ENCODE results near the gene UBASH3A. TPM values are rescaled to one million over a fixed set of nuclear protein-coding genes. Genes with fewer than 3 reads are reported as not detected.

Gene UBASH3A
- total RNA-seq, 1 donor from 2014 or later, result not detected

GRCh38 chr21:42373908-42374455 lies 29.7 kb upstream of the UBASH3A start:
- no peak overlapping the region for H3K27ac Mint-ChIP-seq
- Histone ChIP-seq H3K9ac (no peak overlapping the region), H4K20me1 (ENCODE audit: low read depth) (no peaks in the 10 kb centered on the region), H3K4me1 (peaks cover 10% of the 10 kb centered on the region), H2AFZ (replicated peaks) (no peak overlapping the region), H3K4me3 (no peak overlapping the region), H3F3A (ENCODE audit: low read depth) (no peaks in the 10 kb centered on the region), H3K79me2 (ENCODE audit: low read depth) (no peaks in the 10 kb centered on the region), H3K27me3 (no peaks in the 10 kb centered on the region), H3K9me3 (ENCODE audit: low read depth) (no peaks in the 10 kb centered on the region), H3K36me3 (no peaks in the 10 kb centered on the region), H3K4me2 (no peak overlapping the region), H3K27ac (no peak overlapping the region)
- H3K27me3 Mint-ChIP-seq (ENCODE audit: insufficient read depth, low read depth), result peaks cover 12% of the 10 kb centered on the region
- peaks cover 5% of the 10 kb centered on the region for H3K9me3 Mint-ChIP-seq
- H3K4me1 Mint-ChIP-seq, result peaks cover 14% of the 10 kb centered on the region
- H3K36me3 Mint-ChIP-seq, result no peaks in the 10 kb centered on the region
- no peak for DNase-seq (ENCODE audit: low spot score)
- no peak for TF ChIP-seq EZH2phosphoT487 (IDR thresholded peaks at IDR 0.05)
- no peak for TF ChIP-seq CTCF (IDR thresholded peaks at IDR 0.05)
- no peak for TF ChIP-seq EZH2 (IDR thresholded peaks at IDR 0.05)
- no peak overlapping the region for H3K4me3 Mint-ChIP-seq

- H3K4me3 Mint-ChIP-seq, result no peak overlapping the region
- no peak for DNase-seq (ENCODE audit: low spot score)
- Histone ChIP-seq H4K20me1 (ENCODE audit: low read depth) (no peaks in the 10 kb centered on the region), H3K9me3 (ENCODE audit: low read depth) (no peaks in the 10 kb centered on the region), H3K4me3 (no peak overlapping the region), H3K9ac (no peak overlapping the region), H3K79me2 (ENCODE audit: low read depth) (no peaks in the 10 kb centered on the region), H3K36me3 (no peaks in the 10 kb centered on the region), H3K4me2 (no peak overlapping the region), H2AFZ (replicated peaks) (no peak overlapping the region), H3K27me3 (no peaks in the 10 kb centered on the region), H3K27ac (no peak overlapping the region), H3F3A (ENCODE audit: low read depth) (no peaks in the 10 kb centered on the region), H3K4me1 (peaks cover 10% of the 10 kb centered on the region)
- H3K4me1 Mint-ChIP-seq, result peaks cover 13% of the 10 kb centered on the region
- TF ChIP-seq EZH2 (IDR thresholded peaks at IDR 0.05) (no peak), EZH2phosphoT487 (IDR thresholded peaks at IDR 0.05) (no peak)
- H3K9me3 Mint-ChIP-seq, result peaks cover 5% of the 10 kb centered on the region
- H3K36me3 Mint-ChIP-seq, result no peaks in the 10 kb centered on the region
- H3K27ac Mint-ChIP-seq, result peak overlapping the region; percentile 76
- H3K27me3 Mint-ChIP-seq (ENCODE audit: insufficient read depth, low read depth), result peaks cover 12% of the 10 kb centered on the region
Measured at GRCh38 chr21:42374457-42374856, 29.2 kb upstream of the UBASH3A start.

DNA sequence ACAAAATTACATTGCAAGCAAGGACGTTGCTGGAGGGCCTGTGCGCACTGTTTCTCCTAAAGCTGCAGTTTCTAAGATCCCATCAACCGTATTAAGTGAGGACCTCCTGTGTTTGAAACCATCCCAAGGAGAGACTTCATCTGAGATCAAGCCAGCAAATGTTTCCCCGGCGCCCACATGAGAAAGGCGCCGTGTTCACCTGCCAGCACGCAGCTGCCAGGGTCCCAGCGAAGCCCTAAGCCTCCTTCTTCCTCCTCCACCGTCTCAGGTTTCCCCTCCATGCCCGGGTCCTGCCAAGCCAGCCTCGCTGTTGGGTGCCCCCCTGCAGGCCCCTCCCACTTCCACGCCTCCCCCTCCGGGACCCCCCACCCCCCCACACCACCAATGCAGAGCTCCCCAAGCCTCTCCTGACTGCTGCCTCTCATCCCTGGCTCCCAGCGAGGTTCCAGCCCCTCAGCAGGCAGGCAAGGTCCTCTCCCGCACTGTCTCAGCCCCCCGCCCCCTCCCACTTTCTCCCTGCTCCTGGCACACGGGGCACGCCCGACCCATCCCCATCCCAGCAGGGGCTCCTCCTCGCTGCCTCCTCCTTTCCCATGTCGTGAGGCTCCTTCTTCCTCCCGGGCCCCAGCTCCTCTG lies 28.7 kb upstream of the UBASH3A start:
- Histone ChIP-seq H3K4me1 (peaks cover 10% of the 10 kb centered on the region), H4K20me1 (ENCODE audit: low read depth) (no peaks in the 10 kb centered on the region), H3F3A (ENCODE audit: low read depth) (no peaks in the 10 kb centered on the region), H3K4me3 (no peak overlapping the region), H3K9ac (no peak overlapping the region), H3K79me2 (ENCODE audit: low read depth) (no peaks in the 10 kb centered on the region), H3K9me3 (ENCODE audit: low read depth) (no peaks in the 10 kb centered on the region), H2AFZ (replicated peaks) (no peak overlapping the region), H3K27me3 (no peaks in the 10 kb centered on the region), H3K36me3 (no peaks in the 10 kb centered on the region), H3K27ac (no peak overlapping the region), H3K4me2 (no peak overlapping the region)
- Mint-ChIP-seq H3K9me3 (peaks cover 5% of the 10 kb centered on the region), H3K27me3 (ENCODE audit: insufficient read depth, low read depth) (peaks cover 12% of the 10 kb centered on the region), H3K36me3 (no peaks in the 10 kb centered on the region), H3K4me3 (no peak overlapping the region), H3K4me1 (peaks cover 13% of the 10 kb centered on the region), H3K27ac (no peak overlapping the region)
- peak; percentile 21 for DNase-seq (ENCODE audit: low spot score)
- TF ChIP-seq EZH2phosphoT487 (IDR thresholded peaks at IDR 0.05), result no peak
- TF ChIP-seq EZH2 (IDR thresholded peaks at IDR 0.05), result no peak
- no peak for TF ChIP-seq CTCF (IDR thresholded peaks at IDR 0.05)

- H3K79me2 ChIP-seq (ENCODE audit: low read depth), result no peaks in the 10 kb centered on the region
- no peaks in the 10 kb centered on the region for H3K36me3 ChIP-seq
Measured at GRCh38 chr21:42375506-42375905, 28.2 kb upstream of the UBASH3A start.

More at GRCh38 chr21:42375506-42375905, 28.2 kb upstream of the UBASH3A start:
- H3K9me3 ChIP-seq (ENCODE audit: low read depth), result no peaks in the 10 kb centered on the region
- peaks cover 12% of the 10 kb centered on the region for H3K27me3 Mint-ChIP-seq (ENCODE audit: insufficient read depth, low read depth)
- peaks cover 13% of the 10 kb centered on the region for H3K4me1 Mint-ChIP-seq
- no peaks in the 10 kb centered on the region for H3K36me3 Mint-ChIP-seq
- no peak overlapping the region for H3K4me2 ChIP-seq
- H3K9ac ChIP-seq, result no peak overlapping the region
- no peaks in the 10 kb centered on the region for H3F3A ChIP-seq (ENCODE audit: low read depth)
- no peak overlapping the region for H3K27ac Mint-ChIP-seq
- no peak overlapping the region for H2AFZ ChIP-seq (replicated peaks)
- H3K27ac ChIP-seq, result no peak overlapping the region
- DNase-seq (ENCODE audit: low spot score), result no peak
- H3K4me1 ChIP-seq, result peaks cover 10% of the 10 kb centered on the region
- H3K4me3 Mint-ChIP-seq, result no peak overlapping the region
- peaks cover 5% of the 10 kb centered on the region for H3K9me3 Mint-ChIP-seq
- no peaks in the 10 kb centered on the region for H3K27me3 ChIP-seq
- no peak for TF ChIP-seq CTCF (IDR thresholded peaks at IDR 0.05)
- TF ChIP-seq EZH2 (IDR thresholded peaks at IDR 0.05), result no peak
- no peak for TF ChIP-seq EZH2phosphoT487 (IDR thresholded peaks at IDR 0.05)
- no peaks in the 10 kb centered on the region for H4K20me1 ChIP-seq (ENCODE audit: low read depth)
- no peak overlapping the region for H3K4me3 ChIP-seq
